Tibial artery (tissue), 4 donors: Measurements from ENCODE around the gene NDUFV1.

ENCODE experiments used
- DNase-seq, 2 donors: peaks; one replicate each; pipeline ENCODE4 v3.0.0-alpha.2; 2019
- H3K27ac ChIP-seq, 2 donors: fragments of 200-600 bp; sonication (generic) in 1 of 2; 1 replicate in 1 of 2; 2 replicates in 1 of 2; pipeline ENCODE4 v1.5.1; 2018 to 2019; ENCODE audit warnings: mild to moderate bottlenecking in 1 of 2
- H3K27me3 ChIP-seq, 2 donors: fragments of 200-600 bp; sonication (generic) in 1 of 2; one replicate each; pipeline versions ENCODE4 v1.5.1 to v1.6.0; 2016 to 2019
- H3K36me3 ChIP-seq, 3 donors: fragments of 200-600 bp; sonication (generic) in 2 of 3; one replicate each; pipeline ENCODE4 v1.5.1; 2016 to 2019; ENCODE audit warnings: mild to moderate bottlenecking in 2 of 3
- H3K4me1 ChIP-seq, 4 donors: fragments of 200-600 bp; sonication (generic) in 2 of 4; 1 replicate in 3 of 4; 2 replicates in 1 of 4; pipeline ENCODE4 v1.5.1; 2016 to 2019
- H3K4me3 ChIP-seq, 2 donors: fragments of 200-600 bp; sonication (generic) in 1 of 2; 1 replicate in 1 of 2; 2 replicates in 1 of 2; pipeline ENCODE4 v1.5.1; 2018 to 2019; ENCODE audit warnings: mild to moderate bottlenecking in 2 of 2
- H3K9me3 ChIP-seq, 3 donors: fragments of 200-600 bp; sonication (generic) in 1 of 3; one replicate each; pipeline ENCODE4 v1.5.1; 2016 to 2019
- intact Hi-C: fragments of 100-400 bp; cut with DNase I; formaldehyde crosslinking; loops from one replicate; pipeline ENCODE4 v1.15.0; 2023; ENCODE audit warnings: low total_unique reads
- TF ChIP-seq, protein P1 (sequence below), 2 experiments: fragments of 200-600 bp in 1 of 2; fragments of 450-650 bp in 1 of 2; IDR thresholded peaks; one replicate each; pipeline ENCODE4 v1.5.1; 2017 to 2019; ENCODE audit warnings: antibody characterized with exemption in 2 of 2, mild to moderate bottlenecking in 1 of 2, moderate library complexity in 1 of 2

Gene NDUFV1

DNA sequence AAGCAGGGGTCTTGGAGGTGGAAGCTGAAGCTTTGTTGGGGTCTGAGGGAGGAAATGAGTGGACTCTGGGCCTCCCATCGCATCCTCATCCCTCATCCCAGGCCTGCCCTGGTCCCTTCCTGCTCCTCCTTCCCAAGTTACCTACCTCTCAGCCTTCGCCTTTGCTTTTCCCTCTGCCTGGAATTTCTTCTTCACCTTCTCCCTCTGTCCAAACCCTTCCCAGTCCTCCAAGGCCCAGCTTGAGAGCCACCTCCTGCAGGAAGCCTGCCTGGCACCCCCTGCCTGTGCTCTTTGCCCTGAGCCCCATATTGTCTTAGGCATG, 25.1 kb downstream of the NDUFV1 start:
- H3K36me3 ChIP-seq, result no peaks in the 10 kb centered on the region
- H3K27ac ChIP-seq, result no peak overlapping the region
- H3K4me3 ChIP-seq, result no peak overlapping the region
- H3K27me3 ChIP-seq, result peaks cover 0 to 12% of the 10 kb centered on the region in 2 donors
- no peaks in the 10 kb centered on the region for H3K9me3 ChIP-seq
- TF ChIP-seq, protein P1, sequence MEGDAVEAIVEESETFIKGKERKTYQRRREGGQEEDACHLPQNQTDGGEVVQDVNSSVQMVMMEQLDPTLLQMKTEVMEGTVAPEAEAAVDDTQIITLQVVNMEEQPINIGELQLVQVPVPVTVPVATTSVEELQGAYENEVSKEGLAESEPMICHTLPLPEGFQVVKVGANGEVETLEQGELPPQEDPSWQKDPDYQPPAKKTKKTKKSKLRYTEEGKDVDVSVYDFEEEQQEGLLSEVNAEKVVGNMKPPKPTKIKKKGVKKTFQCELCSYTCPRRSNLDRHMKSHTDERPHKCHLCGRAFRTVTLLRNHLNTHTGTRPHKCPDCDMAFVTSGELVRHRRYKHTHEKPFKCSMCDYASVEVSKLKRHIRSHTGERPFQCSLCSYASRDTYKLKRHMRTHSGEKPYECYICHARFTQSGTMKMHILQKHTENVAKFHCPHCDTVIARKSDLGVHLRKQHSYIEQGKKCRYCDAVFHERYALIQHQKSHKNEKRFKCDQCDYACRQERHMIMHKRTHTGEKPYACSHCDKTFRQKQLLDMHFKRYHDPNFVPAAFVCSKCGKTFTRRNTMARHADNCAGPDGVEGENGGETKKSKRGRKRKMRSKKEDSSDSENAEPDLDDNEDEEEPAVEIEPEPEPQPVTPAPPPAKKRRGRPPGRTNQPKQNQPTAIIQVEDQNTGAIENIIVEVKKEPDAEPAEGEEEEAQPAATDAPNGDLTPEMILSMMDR (IDR thresholded peaks at IDR 0.05), result no peak
- intact Hi-C loops, result no loop called here
- H3K4me1 ChIP-seq, result peaks cover 6 to 29% (median 15%) of the 10 kb centered on the region in 4 donors
- no peak for DNase-seq

DNA sequence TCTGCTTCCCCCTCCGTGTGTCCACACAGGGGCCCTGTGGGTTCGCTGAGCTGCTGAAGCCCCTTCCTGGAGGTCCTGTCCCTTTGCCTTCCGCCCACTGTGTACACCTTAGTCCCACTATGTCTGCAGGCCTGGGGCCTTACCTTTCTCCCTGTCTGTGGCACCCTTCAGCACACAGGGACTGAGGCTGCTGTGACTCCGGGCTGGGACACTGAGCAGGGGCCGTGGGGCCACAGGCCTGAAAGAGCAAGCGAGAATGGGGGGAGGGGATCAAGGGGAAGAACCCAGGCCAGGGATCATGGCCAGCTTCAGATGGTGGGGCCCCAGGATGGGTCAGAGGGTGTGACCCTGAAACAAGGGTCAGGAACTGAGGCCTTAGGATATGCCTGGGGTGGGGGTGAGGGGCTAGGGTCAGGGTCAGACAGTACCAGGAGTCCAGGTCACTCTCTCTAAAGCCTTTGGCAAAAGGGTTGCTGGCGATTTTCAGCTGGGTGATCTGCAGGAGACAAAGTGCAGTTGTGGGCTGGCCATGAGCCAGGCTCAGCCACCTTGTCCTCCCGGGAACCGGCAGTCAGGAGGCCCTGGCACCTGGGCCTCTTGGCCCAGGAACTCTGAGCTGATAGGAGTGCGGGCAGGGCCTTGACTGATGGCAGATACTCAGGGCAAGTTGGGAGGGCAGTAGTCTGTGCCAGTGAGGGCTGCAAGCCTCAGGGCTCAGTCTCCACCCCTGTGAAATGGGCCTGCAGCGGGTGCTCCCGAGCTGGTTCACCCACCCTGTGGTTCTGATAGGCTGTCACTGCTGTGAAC, 25.6 kb downstream of the NDUFV1 start:
- Histone ChIP-seq H3K27ac (no peak overlapping the region), H3K36me3 (no peaks in the 10 kb centered on the region), H3K9me3 (no peaks in the 10 kb centered on the region), H3K4me3 (no peak overlapping the region), H3K4me1 (peaks cover 6 to 29% (median 15%) of the 10 kb centered on the region in 4 donors), H3K27me3 (peaks cover 0 to 12% of the 10 kb centered on the region in 2 donors)
- TF ChIP-seq, protein P1 (IDR thresholded peaks at IDR 0.05), result no peak
- intact Hi-C loops, result no loop called here
- no peak for DNase-seq

DNA sequence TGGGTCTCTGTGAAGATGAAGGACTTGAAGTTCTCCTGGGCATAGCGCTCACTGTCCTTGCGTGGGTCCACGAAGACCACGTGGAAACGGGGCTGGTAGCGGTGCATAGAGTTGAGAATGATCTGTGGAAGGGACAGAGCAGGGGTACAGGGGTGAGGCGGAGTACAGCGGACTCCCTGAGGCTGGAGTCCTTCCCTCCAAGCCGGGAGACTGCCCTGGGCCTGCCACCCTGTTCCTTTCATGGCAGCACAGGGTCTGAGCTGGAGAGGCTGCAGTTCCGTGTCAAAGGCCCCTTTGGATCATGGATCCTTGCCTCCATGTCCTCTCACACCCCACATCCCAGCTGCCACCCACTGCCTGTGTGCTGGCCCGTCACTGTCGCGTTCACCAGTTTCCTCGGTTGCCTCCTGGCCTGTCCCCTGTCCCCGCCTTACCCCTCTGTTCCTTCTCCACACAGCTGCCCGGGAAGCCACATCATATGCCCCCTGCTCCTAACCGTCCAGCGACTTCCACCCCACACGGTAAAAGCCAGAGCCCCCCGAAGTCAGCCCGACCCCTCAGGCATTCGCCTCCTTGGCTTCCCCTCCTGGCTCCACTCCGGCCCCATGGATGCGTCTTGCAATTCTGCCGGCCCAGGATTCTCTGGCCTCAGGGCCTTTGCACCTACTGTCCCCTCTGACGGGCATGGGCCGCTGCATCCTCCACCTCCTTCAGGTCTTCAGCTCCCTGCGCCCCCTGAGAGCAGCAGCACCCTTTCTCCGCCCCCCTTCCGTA, 26.4 kb downstream of the NDUFV1 start:
- TF ChIP-seq, protein P1 (IDR thresholded peaks at IDR 0.05), result no peak
- peaks cover 0 to 12% of the 10 kb centered on the region in 2 donors for H3K27me3 ChIP-seq
- H3K36me3 ChIP-seq, result no peaks in the 10 kb centered on the region
- peaks cover 6 to 24% (median 15%) of the 10 kb centered on the region in 4 donors for H3K4me1 ChIP-seq
- no peak overlapping the region for H3K4me3 ChIP-seq
- H3K9me3 ChIP-seq, result no peaks in the 10 kb centered on the region
- intact Hi-C loops, result no loop called here
- no peak for DNase-seq
- H3K27ac ChIP-seq, result no peak overlapping the region

DNA sequence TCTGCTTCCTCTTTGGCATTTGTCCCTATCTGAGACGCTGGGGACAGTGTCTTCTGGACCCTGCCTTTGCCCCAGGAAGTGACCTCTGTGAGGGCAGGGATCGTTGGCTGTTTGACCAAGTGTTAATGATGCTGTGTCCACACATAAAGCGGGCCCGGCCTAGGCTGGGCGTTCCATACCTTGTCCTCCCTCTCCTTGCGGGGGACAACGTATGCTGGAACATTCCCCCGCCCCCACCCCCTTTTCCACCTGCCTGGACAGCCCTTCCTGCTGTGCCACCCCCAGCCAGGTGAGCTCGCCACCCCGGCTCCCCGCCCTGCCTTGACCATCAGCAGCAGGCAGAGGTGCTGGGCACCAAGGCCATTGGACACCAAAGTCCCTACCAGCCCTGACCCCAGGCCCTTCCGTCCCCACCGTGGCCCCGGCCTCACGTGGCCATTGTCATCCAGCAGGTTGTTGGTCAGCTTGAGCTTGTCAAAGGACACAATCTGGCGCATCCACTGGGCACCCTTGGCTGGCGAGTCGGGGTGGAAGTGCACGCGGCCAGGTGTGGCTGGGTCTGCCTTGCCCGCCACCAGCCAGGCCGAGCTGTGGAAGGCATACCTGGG, 27.1 kb downstream of the NDUFV1 start:
- TF ChIP-seq, protein P1 (IDR thresholded peaks at IDR 0.05), result no peak
- Histone ChIP-seq H3K9me3 (no peaks in the 10 kb centered on the region), H3K36me3 (no peaks in the 10 kb centered on the region), H3K4me1 (peaks cover 6 to 19% (median 12%) of the 10 kb centered on the region in 4 donors), H3K4me3 (no peak overlapping the region), H3K27me3 (peaks cover 0 to 12% of the 10 kb centered on the region in 2 donors), H3K27ac (no peak overlapping the region)
- DNase-seq, result no peak
- intact Hi-C loops, result no loop called here

DNA sequence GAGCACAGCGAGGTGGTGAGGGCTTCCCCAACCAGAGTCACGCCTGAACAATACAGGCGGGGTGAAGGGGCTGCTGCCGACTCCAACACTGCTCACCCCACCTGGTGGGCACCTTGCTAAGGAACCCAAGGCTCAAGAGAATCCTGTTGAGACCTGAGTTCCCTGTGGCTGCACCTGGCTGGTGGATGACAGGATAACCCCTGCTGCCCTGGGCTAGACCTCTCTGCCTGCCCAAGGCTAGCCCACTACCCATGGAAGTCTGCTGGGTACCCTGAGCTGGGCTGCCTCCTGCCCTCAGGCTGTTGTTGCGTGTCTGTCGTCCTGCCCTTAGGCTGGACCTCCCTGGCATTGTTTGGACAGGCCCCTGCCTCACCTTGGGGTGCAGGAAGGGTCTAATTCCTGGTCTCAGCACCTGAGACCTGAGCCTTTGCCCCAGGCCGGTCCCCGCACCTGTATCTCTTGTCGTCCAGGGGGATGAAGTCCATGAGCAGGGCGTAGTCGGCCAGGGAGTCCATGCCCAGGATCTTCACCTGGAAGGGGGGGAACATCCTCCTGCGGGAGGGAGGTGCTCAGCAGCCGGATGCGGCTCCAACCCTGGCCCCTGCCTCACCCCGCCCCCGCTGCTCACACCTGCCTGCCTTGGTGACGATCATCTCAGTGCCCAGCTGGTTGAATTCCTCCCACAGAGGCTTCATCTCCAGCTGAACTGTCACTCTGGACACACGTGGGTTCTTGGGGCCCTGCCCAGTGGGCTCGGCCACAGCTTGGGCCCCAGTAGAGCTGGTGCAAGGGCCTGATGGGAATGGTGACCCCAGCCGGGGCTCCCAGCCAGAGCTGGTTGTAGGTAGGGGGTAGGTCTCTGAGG, 27.9 kb downstream of the NDUFV1 start:
- Histone ChIP-seq H3K27me3 (peaks cover 0 to 19% of the 10 kb centered on the region in 2 donors), H3K9me3 (no peaks in the 10 kb centered on the region), H3K27ac (no peak overlapping the region), H3K4me3 (no peak overlapping the region), H3K4me1 (peaks cover 0 to 12% (median 7%) of the 10 kb centered on the region in 4 donors), H3K36me3 (no peaks in the 10 kb centered on the region)
- TF ChIP-seq, protein P1 (IDR thresholded peaks at IDR 0.05), result no peak
- intact Hi-C loops, result no loop called here
- DNase-seq, result no peak
